SH-SY5Y (cell line): ENCODE results near the gene ORAI2.

Experiments
- GATA2 ChIP-seq: IDR thresholded peaks from 2 replicates; pipeline ENCODE4 v1.6.1; 2011; ENCODE audit warnings: mild to moderate bottlenecking, low read depth, low read length
- GATA3 ChIP-seq: IDR thresholded peaks from 2 replicates; pipeline ENCODE4 v1.6.1; 2011; ENCODE audit warnings: low read depth, mild to moderate bottlenecking, low read length, moderate library complexity

DNA sequence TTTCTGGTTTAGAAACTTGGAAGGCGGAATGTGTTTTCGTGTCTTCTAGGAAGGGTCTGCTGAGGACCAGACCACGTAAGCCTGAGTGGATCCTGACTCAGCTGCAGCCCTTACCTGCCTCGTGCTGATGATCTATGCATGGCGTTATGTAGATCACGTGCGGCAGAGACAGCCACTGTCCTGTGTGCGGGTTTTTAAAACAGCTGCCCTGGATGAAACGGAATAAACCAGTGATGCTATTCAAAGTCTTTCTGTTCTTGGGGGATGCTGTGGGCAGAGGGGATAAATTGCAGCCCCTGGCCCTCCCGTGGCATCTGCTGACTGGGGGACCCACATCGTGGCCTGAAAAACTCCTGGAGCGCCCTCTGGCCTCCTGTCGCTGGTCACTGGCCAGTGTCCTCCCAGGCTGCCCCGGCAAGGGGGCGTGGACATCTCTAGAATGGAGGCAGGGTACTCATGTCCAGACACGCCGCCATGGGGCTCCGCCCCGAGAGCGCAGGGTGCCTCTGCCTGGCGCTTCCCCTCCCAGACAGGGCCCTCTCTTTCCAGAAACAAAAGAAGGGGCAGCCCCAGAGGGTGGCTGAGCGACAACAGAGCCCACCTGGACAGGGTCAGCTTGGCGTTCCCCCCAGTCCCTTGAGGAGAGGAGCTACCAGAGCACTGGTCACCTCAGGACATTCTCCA lies 18.1 kb downstream of the ORAI2 start:
- TF ChIP-seq GATA3 (no peak), GATA2 (no peak)
